HG02610 (cell line): ENCODE data around the gene ZBTB42.

Source experiments
- ATAC-seq: cut with Tn5 transposase; IDR thresholded peaks from one replicate; pipeline ENCODE4 v1.9.1; 2021; ENCODE audit warnings: mild to moderate bottlenecking, moderate library complexity; ENCODE audit not compliant: unreplicated experiment

Gene ZBTB42

GRCh38 chr14:104800771-104801519 is at the start of gene ZBTB42:
Gene ZBTB42, plus strand, starts transcription at chr14:104801101. Its CDS starts 97 bp downstream, at chr14:104801198.
- ATAC-seq, result no peak

GRCh38 chr14:104751539-104752422 is 49.1 kb upstream of the ZBTB42 start:
- no peak for ATAC-seq

- no peak for ATAC-seq
Observed at GRCh38 chr14:104752423-104752734, 48.5 kb upstream of the ZBTB42 start.

GRCh38 chr14:104752735-104753527 is 48.0 kb upstream of the ZBTB42 start, which contains the start of gene SIVA1:
Gene SIVA1, plus strand, starts transcription at chr14:104753147. Its CDS starts 55 bp downstream, at chr14:104753202.
- ATAC-seq, result peak; percentile 91

GRCh38 chr14:104753528-104754212 is 47.2 kb upstream of the ZBTB42 start:
- no peak for ATAC-seq

GRCh38 chr14:104754213-104754851 is 46.6 kb upstream of the ZBTB42 start:
- ATAC-seq, result no peak

GRCh38 chr14:104755621-104756020 is 45.3 kb upstream of the ZBTB42 start:
- no peak for ATAC-seq

- no peak for ATAC-seq
Observed at GRCh38 chr14:104756477-104757237, 44.2 kb upstream of the ZBTB42 start.

- ATAC-seq, result no peak
Observed at GRCh38 chr14:104757238-104757585, 43.7 kb upstream of the ZBTB42 start.

GRCh38 chr14:104757681-104758392 is 43.1 kb upstream of the ZBTB42 start:
- ATAC-seq, result no peak

GRCh38 chr14:104758981-104759969 is 41.6 kb upstream of the ZBTB42 start:
- ATAC-seq, result no peak

- no peak for ATAC-seq
Observed at GRCh38 chr14:104765517-104765916, 35.4 kb upstream of the ZBTB42 start.

- ATAC-seq, result no peak
Observed at GRCh38 chr14:104766256-104766862, 34.5 kb upstream of the ZBTB42 start.

GRCh38 chr14:104766863-104767633 is 33.9 kb upstream of the ZBTB42 start:
- no peak for ATAC-seq

- ATAC-seq, result no peak
Observed at GRCh38 chr14:104767634-104767918, 33.3 kb upstream of the ZBTB42 start.

- ATAC-seq, result no peak
Observed at GRCh38 chr14:104768437-104769323, 32.2 kb upstream of the ZBTB42 start.
